NB4 (cell line): Measurements from ENCODE around the gene GPC3.

Experiments used
- MYC ChIP-seq: IDR thresholded peaks from 2 replicates; pipeline ENCODE4 v1.6.1; 2011; ENCODE audit warnings: low read depth, low read length
- TF ChIP-seq, protein P1 (sequence below): IDR thresholded peaks from one replicate; pipeline ENCODE4 v1.5.1; 2012; ENCODE audit warnings: low read depth, low read length

DNA sequence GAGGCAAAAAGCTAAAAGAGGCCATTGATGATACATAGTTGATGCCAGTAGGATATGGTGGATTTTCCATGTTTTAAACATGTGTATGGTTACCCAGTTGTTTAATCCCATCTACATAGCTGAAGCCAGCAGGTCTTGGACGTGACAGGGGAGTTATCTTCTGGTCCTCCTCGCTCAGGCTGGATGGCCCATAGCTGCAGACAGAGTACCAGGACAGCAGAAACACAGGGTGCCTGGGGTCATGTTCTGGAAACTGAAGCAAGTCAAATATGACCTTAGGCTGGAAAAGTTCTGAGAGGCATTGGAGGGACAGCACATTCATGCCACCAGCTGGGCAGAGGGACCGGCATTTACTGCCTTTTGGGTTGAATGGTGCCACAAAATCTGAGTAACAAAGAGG lies 452.1 kb downstream of the GPC3 start:
- no peak for TF ChIP-seq MYC
- TF ChIP-seq, protein P1, sequence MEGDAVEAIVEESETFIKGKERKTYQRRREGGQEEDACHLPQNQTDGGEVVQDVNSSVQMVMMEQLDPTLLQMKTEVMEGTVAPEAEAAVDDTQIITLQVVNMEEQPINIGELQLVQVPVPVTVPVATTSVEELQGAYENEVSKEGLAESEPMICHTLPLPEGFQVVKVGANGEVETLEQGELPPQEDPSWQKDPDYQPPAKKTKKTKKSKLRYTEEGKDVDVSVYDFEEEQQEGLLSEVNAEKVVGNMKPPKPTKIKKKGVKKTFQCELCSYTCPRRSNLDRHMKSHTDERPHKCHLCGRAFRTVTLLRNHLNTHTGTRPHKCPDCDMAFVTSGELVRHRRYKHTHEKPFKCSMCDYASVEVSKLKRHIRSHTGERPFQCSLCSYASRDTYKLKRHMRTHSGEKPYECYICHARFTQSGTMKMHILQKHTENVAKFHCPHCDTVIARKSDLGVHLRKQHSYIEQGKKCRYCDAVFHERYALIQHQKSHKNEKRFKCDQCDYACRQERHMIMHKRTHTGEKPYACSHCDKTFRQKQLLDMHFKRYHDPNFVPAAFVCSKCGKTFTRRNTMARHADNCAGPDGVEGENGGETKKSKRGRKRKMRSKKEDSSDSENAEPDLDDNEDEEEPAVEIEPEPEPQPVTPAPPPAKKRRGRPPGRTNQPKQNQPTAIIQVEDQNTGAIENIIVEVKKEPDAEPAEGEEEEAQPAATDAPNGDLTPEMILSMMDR, result no peak
